ENCODE measurements around the gene ECSCR. TPM values are rescaled to one million over a fixed set of nuclear protein-coding genes. Genes with fewer than 3 reads are reported as not detected.

Gene ECSCR
- total RNA-seq, 4 donors from 2014 or later = 10.0 to 25.4 (median 19.0) TPM

GRCh38 chr5:139422307-139422893, 40.1 kb downstream of the ECSCR start:
- no peak for TF ChIP-seq CTCF (IDR thresholded peaks at IDR 0.05; ENCODE audit: low read depth)

GRCh38 chr5:139419226-139420192, 43.0 kb downstream of the ECSCR start:
- TF ChIP-seq CTCF (IDR thresholded peaks at IDR 0.05; ENCODE audit: low read depth) = no peak

GRCh38 chr5:139418793-139419192, 43.8 kb downstream of the ECSCR start:
- TF ChIP-seq CTCF (IDR thresholded peaks at IDR 0.05; ENCODE audit: low read depth) = no peak

- no peak for TF ChIP-seq CTCF (IDR thresholded peaks at IDR 0.05; ENCODE audit: low read depth)
Observed at GRCh38 chr5:139417214-139417613, 45.3 kb downstream of the ECSCR start.

- no peak for TF ChIP-seq CTCF (IDR thresholded peaks at IDR 0.05; ENCODE audit: low read depth)
Observed at GRCh38 chr5:139416651-139417050, 45.9 kb downstream of the ECSCR start.

GRCh38 chr5:139415869-139416268, 46.7 kb downstream of the ECSCR start:
- TF ChIP-seq CTCF (IDR thresholded peaks at IDR 0.05; ENCODE audit: low read depth) = no peak

- no peak for TF ChIP-seq CTCF (IDR thresholded peaks at IDR 0.05; ENCODE audit: low read depth)
Observed at GRCh38 chr5:139415221-139415861, 47.2 kb downstream of the ECSCR start.
